OCI-LY3 (cell line): Measurements from ENCODE around the gene KCNIP1.

Experiments used
- EZH2phosphoT487 ChIP-seq: fragments of 200-600 bp; shearing (Covaris generic); IDR thresholded peaks from 2 replicates; pipeline ENCODE4 v1.6.1; 2018; ENCODE audit warnings: antibody characterized with exemption, mixed run types, low read depth
- TF ChIP-seq, protein P1 (sequence below): fragments of 200-600, 300-600 bp; sonication (generic); IDR thresholded peaks from 2 replicates; pipeline ENCODE4 v1.5.1; 2014; ENCODE audit warnings: antibody characterized with exemption, low read length, low read depth

DNA sequence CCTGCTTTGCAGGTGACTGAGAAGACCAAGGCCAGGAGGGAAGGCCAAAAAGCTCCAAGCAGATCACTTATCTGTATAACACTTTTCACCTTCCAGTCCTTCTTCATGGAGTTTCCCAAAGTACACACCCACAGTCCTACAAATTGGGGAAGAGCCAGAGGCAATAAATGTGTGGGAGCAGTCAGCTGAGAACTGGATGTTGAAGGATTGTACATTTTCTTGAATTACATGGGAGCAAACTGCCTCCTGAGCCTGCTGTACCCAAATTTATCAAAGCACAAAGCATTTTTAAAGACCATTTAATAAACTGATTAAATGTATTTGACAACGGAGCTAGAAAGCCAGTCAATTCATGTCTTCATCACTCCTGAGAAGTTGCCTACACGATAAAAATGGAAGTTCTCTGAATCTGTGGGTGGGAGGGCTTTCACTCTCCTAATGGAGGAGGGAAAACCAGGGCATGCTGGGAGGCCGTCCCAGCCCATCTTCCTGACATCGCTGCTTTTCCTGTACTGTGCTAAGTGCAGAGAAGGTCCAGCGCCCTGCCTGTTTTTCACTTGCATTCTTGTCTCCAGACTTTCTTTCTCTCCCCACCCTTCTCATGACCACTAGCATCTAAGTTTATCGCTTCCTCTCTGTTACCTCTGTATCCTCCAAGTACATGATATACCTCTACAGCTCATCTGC lies 79.0 kb downstream of the KCNIP1 start:
- TF ChIP-seq, protein P1, sequence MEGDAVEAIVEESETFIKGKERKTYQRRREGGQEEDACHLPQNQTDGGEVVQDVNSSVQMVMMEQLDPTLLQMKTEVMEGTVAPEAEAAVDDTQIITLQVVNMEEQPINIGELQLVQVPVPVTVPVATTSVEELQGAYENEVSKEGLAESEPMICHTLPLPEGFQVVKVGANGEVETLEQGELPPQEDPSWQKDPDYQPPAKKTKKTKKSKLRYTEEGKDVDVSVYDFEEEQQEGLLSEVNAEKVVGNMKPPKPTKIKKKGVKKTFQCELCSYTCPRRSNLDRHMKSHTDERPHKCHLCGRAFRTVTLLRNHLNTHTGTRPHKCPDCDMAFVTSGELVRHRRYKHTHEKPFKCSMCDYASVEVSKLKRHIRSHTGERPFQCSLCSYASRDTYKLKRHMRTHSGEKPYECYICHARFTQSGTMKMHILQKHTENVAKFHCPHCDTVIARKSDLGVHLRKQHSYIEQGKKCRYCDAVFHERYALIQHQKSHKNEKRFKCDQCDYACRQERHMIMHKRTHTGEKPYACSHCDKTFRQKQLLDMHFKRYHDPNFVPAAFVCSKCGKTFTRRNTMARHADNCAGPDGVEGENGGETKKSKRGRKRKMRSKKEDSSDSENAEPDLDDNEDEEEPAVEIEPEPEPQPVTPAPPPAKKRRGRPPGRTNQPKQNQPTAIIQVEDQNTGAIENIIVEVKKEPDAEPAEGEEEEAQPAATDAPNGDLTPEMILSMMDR: no peak
- TF ChIP-seq EZH2phosphoT487: no peak
